PC-9 (cell line): Measurements from ENCODE around the gene CTSE. TPM values are rescaled to one million over a fixed set of nuclear protein-coding genes. Genes with fewer than 3 reads are reported as not detected.

ENCODE experiments used
- BruUV-seq: library from RNA; stranded (reverse); fragments of 400-500 nt; replicated peaks from 2 replicates; lab custom pipeline; 2021; lab: Mats Ljungman, UMichigan
- CTCF ChIA-PET: fragments of 300-600 bp; sonication (Branson Sonifier 250); formaldehyde crosslinking; loops from one replicate; lab custom pipeline; 2022; ENCODE audit warnings: antibody characterized with exemption; lab: Charles Lee
- POLR2A ChIA-PET: fragments of 300-600 bp; sonication (Branson Sonifier 250); formaldehyde crosslinking; loops from one replicate; lab custom pipeline; 2022; ENCODE audit warnings: antibody characterized with exemption; ENCODE audit not compliant: unreplicated experiment; lab: Charles Lee
- DNase-seq, 2 experiments: peaks; one replicate each; pipeline versions ENCODE4 v3.0.0 to v3.0.0-alpha.2; 2015 to 2022; ENCODE audit warnings: mixed read lengths in 1 of 2
- H2AFZ ChIP-seq: fragments of 200-600 bp; sonication (generic); 2 replicates; pipeline ENCODE4 v1.8.1; 2017; ENCODE audit warnings: antibody characterized with exemption
- H3F3A ChIP-seq: fragments of 200-600 bp; sonication (generic); 2 replicates; pipeline ENCODE4 v1.8.1; 2017; ENCODE audit warnings: antibody characterized with exemption, mild to moderate bottlenecking, low read depth; ENCODE audit not compliant: insufficient read depth
- H3K27ac ChIP-seq: fragments of 200-600 bp; sonication (generic); 2 replicates; pipeline ENCODE4 v1.6.1; 2016; ENCODE audit warnings: mixed run types
- H3K27me3 ChIP-seq: fragments of 200-600 bp; sonication (generic); 2 replicates; pipeline ENCODE4 v1.6.1; 2016; ENCODE audit warnings: low read depth, mixed run types; ENCODE audit not compliant: insufficient read depth
- H3K36me3 ChIP-seq: fragments of 200-600 bp; sonication (generic); 2 replicates; pipeline ENCODE4 v1.6.1; 2016; ENCODE audit warnings: low read depth, mixed run types
- H3K4me1 ChIP-seq: fragments of 200-600 bp; sonication (generic); replicated peaks from 2 replicates; pipeline ENCODE4 v1.6.1; 2016; ENCODE audit warnings: mixed run types; ENCODE audit not compliant: insufficient read depth
- H3K4me2 ChIP-seq: fragments of 200-600 bp; sonication (generic); 2 replicates; pipeline ENCODE4 v1.6.1; 2017; ENCODE audit warnings: mixed run types
- H3K4me3 ChIP-seq: fragments of 200-600 bp; sonication (generic); 2 replicates; pipeline ENCODE4 v1.6.1; 2016; ENCODE audit warnings: mixed run types
- H3K79me2 ChIP-seq: fragments of 200-600 bp; sonication (generic); 2 replicates; pipeline ENCODE4 v1.6.1; 2017; ENCODE audit warnings: low read depth, mixed run types
- H3K9me2 ChIP-seq: fragments of 200-600 bp; sonication (generic); 2 replicates; pipeline ENCODE4 v1.8.1; 2017; ENCODE audit warnings: mild to moderate bottlenecking; ENCODE audit not compliant: insufficient read depth
- H3K9me3 ChIP-seq: fragments of 200-600 bp; sonication (generic); 2 replicates; pipeline ENCODE4 v1.8.1; 2016; ENCODE audit warnings: low read depth; ENCODE audit not compliant: insufficient read depth
- H4K20me1 ChIP-seq: fragments of 200-600 bp; sonication (generic); 2 replicates; pipeline ENCODE4 v1.8.1; 2017; ENCODE audit not compliant: insufficient read depth
- CTCF ChIP-seq: fragments of 200-600 bp; sonication (generic); conservative IDR thresholded peaks from 2 replicates; pipeline ENCODE4 v1.6.1; 2017; ENCODE audit warnings: mixed run types, antibody characterized with exemption, mild to moderate bottlenecking, moderate library complexity
- EZH2 ChIP-seq: fragments of 200-600 bp; sonication (generic); IDR thresholded peaks from 2 replicates; pipeline ENCODE4 v1.8.0; 2017; ENCODE audit warnings: antibody characterized with exemption, low read depth
- intact Hi-C: fragments of 100-400 bp; cut with micrococcal nuclease; formaldehyde crosslinking; loops from one replicate; pipeline ENCODE4 v1.10.0; 2022; ENCODE audit not compliant: unreplicated experiment
- total RNA-seq: library from RNA; stranded (reverse); gene quantifications from 2 replicates; pipeline ENCODE4 v1.2.3, GENCODE V29; 2021

Gene CTSE
- total RNA-seq, 1 experiment from 2014 or later, result 1.2 TPM

GRCh38 chr1:206032380-206033140 lies 8.9 kb upstream of the CTSE start:
- peaks cover 5% of the 10 kb centered on the region; the same call in 1 of the 2 replicates for H3K4me1 ChIP-seq
- no peak overlapping the region for H3K27ac ChIP-seq
- CTCF ChIA-PET, result no interaction called here
- TF ChIP-seq EZH2 (no peak), CTCF (no peak)
- no peaks in the 10 kb centered on the region; the same call in 1 of the 2 replicates for H3F3A ChIP-seq
- H3K9me3 ChIP-seq, result no peaks in the 10 kb centered on the region
- H3K36me3 ChIP-seq, result no peaks in the 10 kb centered on the region
- no peak overlapping the region for H3K4me3 ChIP-seq
- intact Hi-C loops, result no loop called here
- POLR2A ChIA-PET, result no interaction called here
- DNase-seq, result no peak
- H3K79me2 ChIP-seq, result no peaks in the 10 kb centered on the region
- BruUV-seq, result no TSS peak
- H4K20me1 ChIP-seq, result no peaks in the 10 kb centered on the region
- H3K9me2 ChIP-seq, result no peaks in the 10 kb centered on the region
- no peak overlapping the region for H2AFZ ChIP-seq
- no peaks in the 10 kb centered on the region for H3K27me3 ChIP-seq
- H3K4me2 ChIP-seq, result no peak overlapping the region

GRCh38 chr1:206030714-206031113 lies 7.0 kb upstream of the CTSE start:
- Histone ChIP-seq H3K4me3 (no peak overlapping the region), H3F3A (no peaks in the 10 kb centered on the region; the same call in 1 of the 2 replicates), H2AFZ (no peak overlapping the region), H3K4me2 (peak overlapping the region; percentile 15; the same call in 1 of the 2 replicates), H3K4me1 (peaks cover 5% of the 10 kb centered on the region; the same call in 1 of the 2 replicates), H3K27me3 (no peaks in the 10 kb centered on the region), H3K36me3 (no peaks in the 10 kb centered on the region), H4K20me1 (no peaks in the 10 kb centered on the region), H3K9me3 (no peaks in the 10 kb centered on the region), H3K27ac (no peak overlapping the region), H3K79me2 (no peaks in the 10 kb centered on the region), H3K9me2 (no peaks in the 10 kb centered on the region)
- TF ChIP-seq EZH2 (no peak), CTCF (peak; percentile 84)
- peak; percentile 72 to 79 for DNase-seq
- POLR2A ChIA-PET, result interaction anchor here (0.5 to 0.6 kb wide), 3 partner anchors 31 to 1054 kb away, joined by 3 to 4 read pairs (median 3); no protein-coding TSS in a partner anchor
- CTCF ChIA-PET, result interaction anchor here (0.6 to 1.1 kb wide), 4 partner anchors 45 to 97 kb away, joined by 3 to 6 read pairs (median 4); no protein-coding TSS in a partner anchor
- BruUV-seq, result no TSS peak
- intact Hi-C loops, result loop anchor here (1.0 to 2.0 kb wide), 2 partner anchors 46 to 76 kb away; no protein-coding TSS in a partner anchor

- no peak for DNase-seq
- no peaks in the 10 kb centered on the region for H3K9me2 ChIP-seq
- no peaks in the 10 kb centered on the region for H3K79me2 ChIP-seq
- no peaks in the 10 kb centered on the region for H3K36me3 ChIP-seq
- H3K9me3 ChIP-seq, result no peaks in the 10 kb centered on the region
- BruUV-seq, result no TSS peak
- ChIA-PET CTCF (interaction anchor here (0.6 to 1.1 kb wide), 3 partner anchors 44 to 76 kb away, joined by 3 to 6 read pairs (median 6); no protein-coding TSS in a partner anchor), POLR2A (interaction anchor here (0.5 to 0.6 kb wide), 3 partner anchors 31 to 1055 kb away, joined by 3 to 4 read pairs (median 3); no protein-coding TSS in a partner anchor)
- no peaks in the 10 kb centered on the region for H4K20me1 ChIP-seq
- H3K27ac ChIP-seq, result no peak overlapping the region
- no peaks in the 10 kb centered on the region; the same call in 1 of the 2 replicates for H3F3A ChIP-seq
- H2AFZ ChIP-seq, result no peak overlapping the region
- no peak overlapping the region for H3K4me3 ChIP-seq
- no peaks in the 10 kb centered on the region for H3K27me3 ChIP-seq
- intact Hi-C loops, result loop anchor here (1.0 to 2.0 kb wide), 2 partner anchors 45 to 76 kb away; no protein-coding TSS in a partner anchor
- no peak for TF ChIP-seq EZH2
- no peak for TF ChIP-seq CTCF
- H3K4me1 ChIP-seq, result peaks cover 5% of the 10 kb centered on the region; the same call in 1 of the 2 replicates
- H3K4me2 ChIP-seq, result no peak overlapping the region
Measured at GRCh38 chr1:206030191-206030590, 6.5 kb upstream of the CTSE start.
